ENCODE results near the gene ISCA2. TPM values are rescaled to one million over a fixed set of nuclear protein-coding genes. Genes with fewer than 3 reads are reported as not detected.

The ISCA2 gene
- total RNA-seq, 1 experiment from 2014 or later, result 31.7 TPM

- Histone ChIP-seq H3K36me3 (no peaks in the 10 kb centered on the region), H3K27ac (no peak overlapping the region), H3K4me1 (no peaks in the 10 kb centered on the region), H3K4me3 (no peak overlapping the region), H3K9me3 (replicated peaks) (no peaks in the 10 kb centered on the region), H3K27me3 (no peaks in the 10 kb centered on the region)
- no peak for DNase-seq
Measured at GRCh38 chr14:74472601-74473000, 21.0 kb upstream of the ISCA2 start.

GRCh38 chr14:74474376-74474775 is 19.2 kb upstream of the ISCA2 start:
- Histone ChIP-seq H3K9me3 (replicated peaks) (no peaks in the 10 kb centered on the region), H3K27ac (no peak overlapping the region), H3K36me3 (no peaks in the 10 kb centered on the region), H3K4me3 (no peak overlapping the region), H3K27me3 (no peaks in the 10 kb centered on the region), H3K4me1 (no peaks in the 10 kb centered on the region)
- peak in 1 of 2 experiments; percentile 13 for DNase-seq

GRCh38 chr14:74475678-74476077 is 17.9 kb upstream of the ISCA2 start:
- H3K4me3 ChIP-seq, result no peak overlapping the region
- no peaks in the 10 kb centered on the region for H3K36me3 ChIP-seq
- H3K27me3 ChIP-seq, result no peaks in the 10 kb centered on the region
- H3K9me3 ChIP-seq (replicated peaks), result no peaks in the 10 kb centered on the region
- H3K4me1 ChIP-seq, result no peaks in the 10 kb centered on the region
- DNase-seq, result no peak
- no peak overlapping the region for H3K27ac ChIP-seq

GRCh38 chr14:74476107-74476506 is 17.5 kb upstream of the ISCA2 start:
- H3K4me3 ChIP-seq, result no peak overlapping the region
- DNase-seq, result no peak
- no peak overlapping the region for H3K27ac ChIP-seq
- no peaks in the 10 kb centered on the region for H3K36me3 ChIP-seq
- no peaks in the 10 kb centered on the region for H3K27me3 ChIP-seq
- no peaks in the 10 kb centered on the region for H3K4me1 ChIP-seq
- H3K9me3 ChIP-seq (replicated peaks), result no peaks in the 10 kb centered on the region

GRCh38 chr14:74476607-74477006 is 17.0 kb upstream of the ISCA2 start:
- Histone ChIP-seq H3K27ac (no peak overlapping the region), H3K27me3 (no peaks in the 10 kb centered on the region), H3K4me1 (no peaks in the 10 kb centered on the region), H3K4me3 (no peak overlapping the region), H3K36me3 (no peaks in the 10 kb centered on the region), H3K9me3 (replicated peaks) (no peaks in the 10 kb centered on the region)
- DNase-seq, result no peak

GRCh38 chr14:74478996-74479635 is 14.4 kb upstream of the ISCA2 start:
- H3K9me3 ChIP-seq (replicated peaks), result no peaks in the 10 kb centered on the region

GRCh38 chr14:74480046-74480445 is 13.5 kb upstream of the ISCA2 start:
- Histone ChIP-seq H3K27me3 (no peaks in the 10 kb centered on the region), H3K36me3 (no peaks in the 10 kb centered on the region), H3K9me3 (replicated peaks) (no peaks in the 10 kb centered on the region), H3K4me3 (no peak overlapping the region), H3K4me1 (no peaks in the 10 kb centered on the region), H3K27ac (no peak overlapping the region)
- no peak for DNase-seq

More at GRCh38 chr14:74478996-74479635, 14.4 kb upstream of the ISCA2 start:
- Histone ChIP-seq H3K27me3 (no peaks in the 10 kb centered on the region), H3K36me3 (no peaks in the 10 kb centered on the region), H3K4me3 (no peak overlapping the region), H3K27ac (no peak overlapping the region), H3K4me1 (no peaks in the 10 kb centered on the region)
- peak in 1 of 2 experiments; percentile 57 for DNase-seq

- H3K27me3 ChIP-seq, result no peaks in the 10 kb centered on the region
- no peaks in the 10 kb centered on the region for H3K36me3 ChIP-seq
- peaks cover 4% of the 10 kb centered on the region for H3K4me1 ChIP-seq
- DNase-seq, result no peak
- no peak overlapping the region for H3K4me3 ChIP-seq
- H3K9me3 ChIP-seq (replicated peaks), result no peaks in the 10 kb centered on the region
- no peak overlapping the region for H3K27ac ChIP-seq
Measured at GRCh38 chr14:74482571-74482970, 11.0 kb upstream of the ISCA2 start.

- H3K27me3 ChIP-seq, result no peaks in the 10 kb centered on the region
- no peaks in the 10 kb centered on the region for H3K9me3 ChIP-seq (replicated peaks)
- peaks cover 4% of the 10 kb centered on the region for H3K4me1 ChIP-seq
- no peaks in the 10 kb centered on the region for H3K36me3 ChIP-seq
- no peak overlapping the region for H3K27ac ChIP-seq
- H3K4me3 ChIP-seq, result no peak overlapping the region
- no peak for DNase-seq
Measured at GRCh38 chr14:74483321-74483720, 10.2 kb upstream of the ISCA2 start.

- no peak for DNase-seq
- Histone ChIP-seq H3K9me3 (replicated peaks) (no peaks in the 10 kb centered on the region), H3K27me3 (no peaks in the 10 kb centered on the region), H3K4me3 (no peak overlapping the region), H3K27ac (no peak overlapping the region), H3K36me3 (no peaks in the 10 kb centered on the region), H3K4me1 (peaks cover 10% of the 10 kb centered on the region)
Measured at GRCh38 chr14:74486164-74486563, 7.4 kb upstream of the ISCA2 start.

- H3K27me3 ChIP-seq, result no peaks in the 10 kb centered on the region
- no peak for DNase-seq
- no peak overlapping the region for H3K27ac ChIP-seq
- H3K36me3 ChIP-seq, result no peaks in the 10 kb centered on the region
- peaks cover 10% of the 10 kb centered on the region for H3K4me1 ChIP-seq
- H3K9me3 ChIP-seq (replicated peaks), result no peaks in the 10 kb centered on the region
- H3K4me3 ChIP-seq, result no peak overlapping the region
Measured at GRCh38 chr14:74488786-74489397, 4.7 kb upstream of the ISCA2 start.

GRCh38 chr14:74490486-74490885 is 3.1 kb upstream of the ISCA2 start:
- Histone ChIP-seq H3K36me3 (no peaks in the 10 kb centered on the region), H3K27ac (no peak overlapping the region), H3K4me1 (peaks cover 13% of the 10 kb centered on the region), H3K27me3 (no peaks in the 10 kb centered on the region), H3K4me3 (no peak overlapping the region), H3K9me3 (replicated peaks) (no peaks in the 10 kb centered on the region)
- no peak for DNase-seq

- H3K27ac ChIP-seq, result peak overlapping the region; percentile 53
- peaks cover 9% of the 10 kb centered on the region; the same call in 1 of the 2 replicates for H3K4me1 ChIP-seq
- DNase-seq, result peak in 1 of 2 experiments; percentile 54
- peak overlapping the region; percentile 76 for H3K4me3 ChIP-seq
- no peaks in the 10 kb centered on the region for H3K9me3 ChIP-seq (replicated peaks)
- no peaks in the 10 kb centered on the region for H3K36me3 ChIP-seq
- H3K27me3 ChIP-seq, result no peaks in the 10 kb centered on the region
Measured at GRCh38 chr14:74491956-74492775, 1.4 kb upstream of the ISCA2 start.

- no peaks in the 10 kb centered on the region for H3K27me3 ChIP-seq
- no peaks in the 10 kb centered on the region for H3K9me3 ChIP-seq (replicated peaks)
- H3K4me3 ChIP-seq, result peak within 1 kb of the TSS; percentile 90
- H3K27ac ChIP-seq, result peak within 1 kb of the TSS; percentile 56
- no peaks in the 10 kb centered on the region for H3K36me3 ChIP-seq
- peaks cover 9% of the 10 kb centered on the region; the same call in 1 of the 2 replicates for H3K4me1 ChIP-seq
- no peak for DNase-seq
Measured at GRCh38 chr14:74492776-74493342, 706 bp upstream of the ISCA2 start, which contains the start of gene NPC2. TSS of gene NPC2 (minus strand) at chr14:74493305. CDS start at chr14:74493274, 31 bp downstream.

GRCh38 chr14:74495356-74495755 is 1.8 kb downstream of the ISCA2 start:
- no peak for DNase-seq
- Histone ChIP-seq H3K27ac (no peak overlapping the region), H3K36me3 (no peaks in the 10 kb centered on the region), H3K9me3 (replicated peaks) (no peaks in the 10 kb centered on the region), H3K4me3 (no peak overlapping the region), H3K4me1 (0 out of 2 replicates have a peak, but pooled peaks cover 3% of the 10 kb centered on the region), H3K27me3 (no peaks in the 10 kb centered on the region)

Data from SJCRH30 (cell line).